HL-60 (cell line): ENCODE data around the gene PTGES2.

Experiments used
- DNase-seq, 2 experiments: peaks; one replicate each; pipeline ENCODE4 v3.0.0-alpha.2; 2010 to 2020; ENCODE audit warnings: low read depth in 1 of 2, low spot score in 1 of 2
- H3K27ac ChIP-seq: fragments of 250-450 bp; sonication (Bioruptor Pico); replicated peaks from 2 replicates; pipeline ENCODE4 v1.5.1; 2020; ENCODE audit warnings: mild to moderate bottlenecking, moderate library complexity
- H3K27me3 ChIP-seq: fragments of 250-450 bp; sonication (Bioruptor Pico); 2 replicates; pipeline ENCODE4 v1.5.1; 2021; ENCODE audit warnings: mild to moderate bottlenecking, moderate library complexity; ENCODE audit not compliant: insufficient read depth, poor library complexity, severe bottlenecking
- H3K4me3 ChIP-seq: replicated peaks from 2 replicates; pipeline ENCODE4 v1.5.1; 2011; ENCODE audit warnings: mild to moderate bottlenecking, control low read depth, low read length; ENCODE audit not compliant: insufficient read depth
- CTCF ChIP-seq: IDR thresholded peaks from one replicate; pipeline ENCODE4 v1.5.1; 2011; ENCODE audit warnings: low read length, control low read depth, inconsistent platforms; ENCODE audit not compliant: insufficient read depth
- GABPA ChIP-seq: IDR thresholded peaks from 2 replicates; pipeline ENCODE4 v1.6.1; 2012; ENCODE audit warnings: low read depth
- POLR2AphosphoS5 ChIP-seq: IDR thresholded peaks from 2 replicates; pipeline ENCODE4 v1.6.1; 2012; ENCODE audit warnings: low read depth
- REST ChIP-seq: IDR thresholded peaks from 2 replicates; pipeline ENCODE4 v1.6.1; 2012; ENCODE audit warnings: low read depth; ENCODE audit not compliant: insufficient replicate concordance
- SPI1 ChIP-seq: IDR thresholded peaks from 2 replicates; pipeline ENCODE4 v1.6.1; 2012; ENCODE audit warnings: low read depth, mild to moderate bottlenecking, borderline replicate concordance

The PTGES2 gene

GRCh38 chr9:128160603-128160987 is 33.1 kb upstream of the PTGES2 start:
- Histone ChIP-seq H3K27ac (peak overlapping the region; percentile 99), H3K4me3 (peak overlapping the region; percentile 95), H3K27me3 (no peaks in the 10 kb centered on the region)
- peak in 1 of 2 experiments; percentile 33 for DNase-seq
- TF ChIP-seq POLR2AphosphoS5 (no peak), CTCF (no peak), GABPA (no peak), SPI1 (no peak), REST (no peak)

GRCh38 chr9:128159784-128160602 is 32.5 kb upstream of the PTGES2 start, which contains the start of gene BBLN:
Gene BBLN, plus strand, starts transcription at chr9:128160265. Its CDS starts 143 bp downstream, at chr9:128160408.
- TF ChIP-seq REST (no peak), GABPA (peak; percentile 72)
- peak; percentile 86 to 92 for DNase-seq
- Histone ChIP-seq H3K4me3 (peak within 1 kb of the TSS; percentile 95), H3K27me3 (no peaks in the 10 kb centered on the region), H3K27ac (peak within 1 kb of the TSS; percentile 99)

GRCh38 chr9:128159522-128159783 is 31.9 kb upstream of the PTGES2 start:
- peak overlapping the region; percentile 99 for H3K27ac ChIP-seq
- peak; percentile 96 to 98 for DNase-seq
- peak overlapping the region; percentile 95 for H3K4me3 ChIP-seq
- H3K27me3 ChIP-seq = no peaks in the 10 kb centered on the region
- TF ChIP-seq GABPA (peak; percentile 71), SPI1 (0 out of 2 replicates have a peak, but pooled peaks have one; percentile 23), POLR2AphosphoS5 (peak; percentile 63; the same call in 1 of the 2 replicates), REST (peak; percentile 44), CTCF (no peak)
